Amniotic stem cell (primary cell): ENCODE measurements around the gene LDAH.
"Not testable (repeated sequence)": the region's sequence is repeated elsewhere in the genome, so short reads cannot be mapped to it uniquely, and the experiment has no call there.

Experiments
- DNase-seq: peaks from one replicate; lab custom pipeline; 2025; lab: John Stamatoyannopoulos, UW

Gene LDAH

DNA sequence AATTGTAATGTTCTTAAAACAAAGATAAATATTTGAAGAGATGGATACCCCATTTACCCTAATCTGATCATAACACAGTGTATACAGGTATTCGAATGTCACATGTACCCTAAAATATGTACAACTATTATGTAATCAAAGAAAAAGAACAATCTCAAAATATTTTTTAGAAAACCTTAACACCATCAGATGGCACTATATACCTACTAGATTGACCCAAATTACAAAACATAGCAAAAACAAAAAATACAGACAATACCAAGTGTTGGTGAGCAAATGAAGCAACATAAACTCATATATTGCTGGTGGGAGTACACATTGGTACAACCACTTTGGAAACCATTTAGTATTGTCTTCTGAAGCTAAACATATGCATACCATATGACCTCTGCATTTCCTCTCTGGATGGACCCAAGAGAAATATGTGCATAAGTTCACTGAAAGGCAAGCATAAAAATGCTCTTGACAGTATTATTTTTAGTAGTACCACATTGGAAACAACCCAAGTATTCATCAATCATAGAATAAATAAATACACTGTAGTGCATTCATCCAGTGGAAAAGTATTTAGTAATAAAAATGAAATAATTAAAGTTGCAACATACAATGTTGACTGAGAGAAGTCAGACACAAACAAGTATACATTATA is 100.2 kb downstream of the LDAH start:
- no peak for DNase-seq

DNA sequence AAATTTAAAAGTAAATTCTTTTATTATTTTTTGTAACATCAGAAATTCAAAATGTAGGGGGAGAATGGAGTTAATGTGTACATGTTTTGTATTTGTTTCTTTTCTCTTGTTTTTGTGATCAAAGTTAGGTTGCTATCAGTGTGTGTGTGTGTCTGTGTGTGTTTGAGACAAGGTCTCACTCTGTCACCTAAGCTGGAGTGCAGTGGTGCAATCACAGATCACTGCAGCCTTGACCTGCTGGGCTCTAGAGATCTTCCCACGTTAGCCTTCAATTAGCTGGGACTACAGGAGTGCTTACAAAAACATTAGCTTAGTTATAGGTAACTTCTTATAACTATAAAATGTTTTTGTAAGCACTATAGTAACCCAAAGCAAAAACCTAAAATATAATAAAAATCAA is 105.3 kb downstream of the LDAH start:
- DNase-seq: no peak

GRCh38 chr2:20716164-20716563 is 106.7 kb downstream of the LDAH start:
- not testable (repeated sequence) for DNase-seq

GRCh38 chr2:20714412-20714811 is 108.5 kb downstream of the LDAH start:
- DNase-seq: not testable (repeated sequence)

GRCh38 chr2:20713585-20713984 is 109.3 kb downstream of the LDAH start:
- DNase-seq: not testable (repeated sequence)

DNA sequence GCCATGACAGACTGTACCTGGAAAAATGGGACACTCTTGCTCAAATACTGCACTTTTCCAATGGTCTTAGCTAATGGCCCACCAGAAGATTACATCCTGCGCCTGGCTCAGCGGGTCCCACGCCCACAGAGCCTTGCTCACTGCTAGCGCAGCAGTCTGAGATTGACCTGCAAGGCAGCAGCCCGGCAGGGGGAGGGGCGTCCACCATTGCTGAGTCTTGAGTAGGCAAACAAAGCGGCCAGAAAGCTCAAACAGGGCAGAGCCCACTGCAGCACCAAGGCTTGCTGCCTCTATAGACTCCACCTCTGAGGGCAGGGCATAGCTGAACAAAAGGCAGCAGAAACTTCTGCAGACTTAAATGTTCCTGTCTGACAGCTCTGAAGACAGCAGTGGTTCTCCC is 111.3 kb downstream of the LDAH start:
- not testable (repeated sequence) for DNase-seq

- DNase-seq: no peak
Observed at GRCh38 chr2:20707601-20708000, 115.3 kb downstream of the LDAH start.

GRCh38 chr2:20706786-20707185 is 116.1 kb downstream of the LDAH start:
- no peak for DNase-seq

DNA sequence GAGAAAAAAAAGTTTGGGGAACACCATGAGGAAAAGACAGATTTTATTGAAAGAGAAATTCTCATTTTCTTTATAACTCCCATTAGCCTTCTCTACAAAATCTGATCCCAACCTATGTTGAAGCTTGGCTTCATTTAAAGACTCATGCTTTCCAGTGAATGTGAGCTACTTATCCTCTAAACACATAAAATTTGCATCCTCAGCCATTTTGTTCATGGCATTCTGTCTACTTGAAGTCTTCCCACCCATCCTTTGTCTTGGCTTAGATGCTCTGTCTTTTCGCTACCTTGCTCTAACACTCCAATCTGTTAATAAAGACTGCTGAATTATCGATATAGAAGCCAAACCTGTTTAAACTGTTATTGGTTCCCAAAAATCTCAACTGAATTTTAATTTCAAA is 116.7 kb downstream of the LDAH start:
- no peak for DNase-seq

- DNase-seq: no peak
Observed at GRCh38 chr2:20704886-20705285, 118.0 kb downstream of the LDAH start.

DNA sequence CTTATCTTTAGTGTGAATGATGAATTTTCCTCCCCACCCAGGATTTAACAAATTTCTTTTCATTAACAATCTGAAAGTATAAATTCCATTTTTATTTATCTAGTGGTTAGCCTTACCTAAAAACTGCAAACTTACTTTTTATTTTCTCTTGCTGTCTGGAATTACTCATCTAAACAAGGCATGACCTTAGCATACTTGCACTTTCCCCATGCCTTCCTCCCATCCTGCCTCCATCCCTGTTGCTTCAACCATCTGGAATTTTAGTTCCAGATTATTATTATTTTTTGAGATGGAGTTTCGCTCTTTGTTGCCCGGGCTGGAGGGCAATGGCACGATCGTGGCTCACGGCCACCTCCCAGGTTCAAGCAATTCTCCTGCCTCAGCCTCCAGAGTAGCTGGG is 120.3 kb downstream of the LDAH start:
- DNase-seq: no peak

- no peak for DNase-seq
Observed at GRCh38 chr2:20698916-20699613, 123.8 kb downstream of the LDAH start.

DNA sequence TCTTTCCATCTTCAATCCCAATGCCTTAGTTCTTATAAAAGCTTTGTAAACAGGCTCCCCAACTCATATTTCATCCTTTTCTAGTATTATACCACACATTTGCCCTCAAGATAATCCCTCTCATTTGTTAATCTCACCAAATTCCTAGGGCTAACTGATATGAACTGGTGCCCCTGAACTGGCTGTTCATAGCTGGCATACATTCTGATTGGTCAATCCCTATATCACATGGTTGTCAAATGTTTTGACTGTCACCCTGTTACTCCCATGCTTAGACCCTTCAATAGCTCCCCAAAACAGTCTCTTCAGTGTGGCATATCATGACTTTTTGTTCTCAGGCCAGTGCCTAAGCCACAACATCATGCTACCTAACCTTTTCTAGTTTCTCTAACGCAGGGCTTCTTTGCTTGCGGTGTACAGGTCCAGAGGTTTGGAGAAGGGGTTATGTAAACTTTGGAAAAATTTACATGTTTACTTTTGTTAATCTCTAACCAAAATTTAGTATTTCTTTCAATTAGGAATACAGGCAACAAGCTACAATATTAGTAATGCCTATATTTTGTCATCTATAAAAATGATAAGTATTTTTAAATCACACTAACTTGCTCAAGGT is 125.5 kb downstream of the LDAH start:
- DNase-seq: no peak

DNA sequence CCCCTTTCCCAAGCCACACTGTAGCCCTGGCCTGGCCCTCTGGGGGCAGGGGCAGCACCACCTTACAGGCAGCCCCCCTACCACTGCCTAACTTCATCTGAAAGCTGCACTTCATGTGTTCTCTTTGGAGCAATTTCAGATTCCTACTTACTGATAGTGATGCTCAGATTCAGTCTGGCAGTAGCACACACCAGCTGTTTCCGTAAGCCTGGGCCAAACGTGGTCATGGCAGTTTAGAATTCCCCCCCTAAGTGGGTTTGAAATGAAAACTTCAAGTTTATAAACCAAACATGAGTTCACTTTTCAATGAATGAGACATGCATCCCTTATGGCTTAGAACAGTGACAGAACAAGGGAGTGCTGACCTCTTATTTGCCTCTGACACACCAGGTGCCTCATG is 126.5 kb downstream of the LDAH start:
- no peak for DNase-seq

DNA sequence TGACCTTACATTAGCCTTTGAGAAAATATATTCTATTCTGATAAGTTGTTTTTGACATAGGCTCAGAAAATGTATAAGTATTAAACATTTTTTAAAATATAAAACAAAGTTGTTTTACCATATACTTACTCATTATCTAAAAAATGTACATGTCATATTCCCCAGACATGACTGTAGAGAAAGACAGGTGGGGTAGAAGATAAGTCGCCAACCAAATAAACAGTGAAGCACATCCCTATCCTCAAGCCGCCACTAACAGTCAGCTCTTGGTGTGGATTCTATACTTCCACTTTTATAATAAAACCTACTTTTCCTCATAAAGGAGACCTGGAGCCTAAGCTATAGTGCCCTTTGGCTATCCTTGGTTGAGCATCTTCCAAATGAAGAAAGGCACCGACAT is 129.6 kb downstream of the LDAH start:
- DNase-seq: no peak

DNA sequence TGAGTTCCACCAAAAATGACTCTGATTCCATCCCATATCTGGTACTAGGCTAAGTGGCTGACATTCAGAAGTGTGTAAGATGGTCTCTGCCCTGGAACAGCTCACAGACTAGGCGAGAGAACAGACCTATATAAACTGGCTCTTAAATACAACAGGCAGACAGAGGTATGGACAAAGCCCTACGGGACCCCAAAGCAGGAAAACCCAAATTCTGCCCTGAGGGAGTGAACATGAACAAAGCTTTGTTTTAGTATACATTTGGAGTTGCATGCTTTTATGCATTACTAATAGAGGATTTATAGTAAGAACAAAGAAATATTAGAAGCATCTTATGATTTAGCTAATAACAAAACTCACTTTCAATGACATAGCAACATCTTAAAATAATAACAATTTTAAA is 130.8 kb downstream of the LDAH start:
- DNase-seq: no peak

DNA sequence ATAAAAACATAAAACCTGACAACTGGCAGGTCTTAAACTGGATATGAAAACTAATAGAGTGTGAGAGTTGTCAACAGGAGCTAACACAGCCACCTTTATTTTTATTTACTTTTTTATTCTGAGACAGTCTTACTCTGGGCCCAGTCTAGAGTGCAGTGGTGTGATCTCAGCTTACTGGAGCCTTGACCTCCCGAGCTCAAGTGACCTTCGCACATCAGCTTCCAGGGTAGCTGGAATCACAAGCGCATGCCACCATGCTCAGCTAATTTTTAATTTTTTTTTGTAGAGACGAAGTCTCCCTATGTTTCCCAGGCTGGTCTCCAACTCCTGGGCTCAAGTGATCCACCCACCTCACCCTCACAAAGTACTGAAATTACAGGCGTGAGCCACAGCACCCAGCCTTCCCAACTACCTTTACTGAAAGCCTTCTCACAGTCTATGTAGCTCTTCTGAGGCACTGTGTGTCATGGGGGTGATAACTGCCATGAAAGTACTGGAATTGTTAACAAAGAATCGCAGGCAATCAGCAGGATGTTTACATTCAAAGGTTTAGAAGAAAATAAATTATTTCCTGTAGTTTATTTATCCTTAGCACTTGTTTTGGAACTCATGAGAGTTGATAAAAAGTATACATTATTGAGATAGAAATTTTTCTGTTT is 131.7 kb downstream of the LDAH start:
- DNase-seq: no peak

DNA sequence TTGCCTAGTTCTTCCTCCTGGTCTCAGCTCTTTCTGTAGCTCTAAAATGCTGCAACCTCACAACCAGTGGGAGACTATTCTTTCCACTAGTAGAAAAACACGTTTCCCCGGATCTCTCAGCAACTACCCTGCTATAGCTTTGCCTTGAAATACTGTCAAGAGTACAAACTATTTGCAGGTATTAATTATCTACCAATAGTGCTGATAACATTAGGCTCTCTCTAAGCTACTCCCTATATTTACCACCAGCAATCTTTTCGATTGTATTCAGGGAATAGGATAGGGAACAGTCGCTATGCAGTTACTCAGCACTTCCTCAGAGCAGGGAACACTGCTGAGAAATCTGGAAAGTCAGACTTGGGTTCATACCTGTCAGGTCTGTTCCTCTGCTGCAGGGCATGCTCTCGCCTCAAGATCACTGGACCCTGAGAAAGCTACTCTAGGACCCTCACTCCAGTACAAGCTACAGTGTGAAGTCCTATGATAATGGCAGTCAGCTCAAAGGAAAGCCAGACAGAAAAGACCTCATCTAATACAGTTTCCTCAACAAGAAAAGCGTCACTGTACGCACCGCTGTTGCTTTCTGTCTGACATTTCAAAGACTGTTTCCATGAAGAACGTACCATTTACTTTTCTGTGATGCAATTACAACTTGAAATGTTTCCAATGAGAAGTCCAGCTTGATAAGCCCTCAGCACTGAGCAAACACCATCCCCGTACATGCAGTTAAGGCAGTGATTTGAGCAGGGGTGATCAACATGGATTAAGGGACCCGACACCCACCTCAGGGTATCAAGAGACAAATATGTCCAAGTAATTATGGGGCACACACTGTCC is 133.3 kb downstream of the LDAH start:
- DNase-seq: no peak

DNA sequence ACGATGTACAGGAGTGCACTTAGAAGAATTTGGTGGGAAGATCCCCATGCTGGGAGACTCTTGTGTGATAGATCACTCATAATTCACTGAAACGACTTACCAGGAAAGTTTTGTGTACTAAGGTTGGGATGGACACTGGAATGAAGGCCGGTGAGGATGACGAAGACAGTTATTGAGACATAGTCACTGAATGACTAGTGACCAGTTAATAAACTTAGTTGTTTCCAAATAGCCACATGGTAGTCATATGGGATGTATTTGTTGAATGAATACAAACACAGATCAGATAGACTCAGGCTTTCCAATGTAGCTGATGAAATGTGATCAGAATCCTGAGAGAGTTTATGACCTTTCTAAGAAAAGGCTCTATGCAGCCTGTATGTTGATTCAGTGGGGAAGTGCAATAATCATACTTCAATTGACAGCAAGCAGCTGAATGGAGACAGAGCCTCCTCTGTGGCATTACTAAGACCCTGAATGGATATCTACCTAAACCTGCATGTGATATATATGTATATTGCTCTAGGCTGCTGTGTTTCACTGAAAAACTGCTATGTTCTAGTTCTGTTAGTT is 135.6 kb downstream of the LDAH start:
- no peak for DNase-seq

DNA sequence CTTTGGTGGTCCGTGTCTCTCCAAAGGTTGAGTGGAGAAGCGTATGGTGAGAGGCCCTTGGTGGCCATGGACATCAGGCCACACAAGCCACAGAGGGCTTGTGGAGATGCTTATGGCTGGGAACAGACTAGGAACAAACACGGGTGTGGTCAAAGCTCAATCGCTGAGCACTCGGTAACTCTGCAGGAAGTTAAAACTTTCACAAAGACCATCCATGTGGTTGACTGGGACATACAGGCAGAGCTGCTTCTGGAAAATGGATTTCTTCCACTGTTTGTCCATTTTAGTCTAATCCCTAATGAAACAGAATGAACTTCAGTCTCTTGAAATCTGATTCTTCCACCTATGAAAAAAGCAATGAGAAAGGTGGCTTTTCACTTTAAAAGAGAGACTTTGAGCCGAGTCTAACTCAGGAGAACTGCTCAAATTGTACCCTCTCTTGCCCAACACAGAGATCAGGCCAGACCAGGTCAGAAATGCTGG is 138.3 kb downstream of the LDAH start:
- DNase-seq: no peak

DNA sequence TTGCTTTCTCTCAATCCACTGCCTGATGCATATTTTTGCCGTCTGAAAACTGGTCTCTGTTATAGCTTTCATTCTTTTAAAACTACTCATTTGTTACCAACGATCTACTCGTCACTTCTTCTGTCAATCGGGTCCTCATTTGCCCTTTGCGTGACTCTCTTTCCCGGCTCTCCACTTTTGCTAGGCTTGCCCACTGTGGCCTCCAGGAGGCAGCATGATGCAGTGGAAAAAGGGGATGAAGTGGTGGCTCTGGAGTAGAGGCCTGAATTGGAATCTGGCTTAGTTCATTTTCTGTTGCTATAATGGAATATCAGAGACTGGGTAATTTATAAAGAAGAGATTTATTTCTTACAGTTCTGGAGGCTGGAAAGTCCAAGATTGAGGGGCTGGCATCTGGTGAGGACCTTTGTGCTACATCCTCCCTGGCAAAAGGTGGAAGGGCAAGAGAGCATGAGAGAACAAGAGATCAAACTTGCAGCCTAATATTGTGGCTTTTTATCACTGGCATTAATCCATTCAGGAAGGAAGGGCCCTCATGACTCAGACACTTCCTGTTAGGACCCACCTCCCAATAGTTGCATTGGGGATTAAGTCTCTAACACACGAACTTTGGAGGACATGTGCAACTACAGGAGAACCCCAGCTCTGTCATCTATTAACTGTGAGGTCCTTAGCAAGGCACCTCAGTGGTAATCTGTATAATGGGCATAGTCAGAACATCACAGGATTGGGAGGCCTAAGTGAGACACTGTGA is 140.6 kb downstream of the LDAH start:
- no peak for DNase-seq
